Upper lobe of left lung (tissue), 6 donors: ENCODE data around the gene NEK10. TPM values are rescaled to one million over a fixed set of nuclear protein-coding genes. Genes with fewer than 3 reads are reported as not detected.

Source experiments
- ATAC-seq, 2 donors: fragments of 200-7000 bp; cut with Tn5 transposase; one replicate each; pipeline ENCODE4 v1.9.1; 2022; ENCODE audit warnings: mild to moderate bottlenecking in 2 of 2, moderate library complexity in 2 of 2; ENCODE audit not compliant: low FRiP score in 2 of 2
- DNase-seq, 2 donors: peaks; one replicate each; pipeline ENCODE4 v3.0.0-alpha.2; 2019 to 2020
- H3K27ac ChIP-seq, 4 donors: fragments of 200-600 bp; sonication (generic); one replicate each; pipeline ENCODE4 v1.5.1; 2016 to 2019
- H3K27me3 ChIP-seq, 4 donors: fragments of 200-600 bp; sonication (generic); one replicate each; pipeline ENCODE4 v1.5.1; 2017 to 2019
- H3K36me3 ChIP-seq, 4 donors: fragments of 200-600 bp; sonication (generic); one replicate each; pipeline ENCODE4 v1.5.1; 2016 to 2019
- H3K4me1 ChIP-seq, 4 donors: fragments of 200-600 bp; sonication (generic); one replicate each; pipeline ENCODE4 v1.5.1; 2018 to 2019
- H3K4me3 ChIP-seq, 4 donors: fragments of 200-600 bp; sonication (generic); one replicate each; pipeline ENCODE4 v1.5.1; 2017 to 2019; ENCODE audit warnings: mild to moderate bottlenecking in 2 of 4, moderate library complexity in 1 of 4
- H3K9me3 ChIP-seq, 4 donors: fragments of 200-600 bp; sonication (generic); one replicate each; pipeline ENCODE4 v1.5.1; 2018 to 2019
- EP300 ChIP-seq, 4 donors: sonication (generic); formaldehyde crosslinking; IDR thresholded peaks; one replicate each; pipeline ENCODE4 v1.5.1; 2017; ENCODE audit warnings: antibody characterized with exemption in 4 of 4, control low read depth in 2 of 4
- POLR2A ChIP-seq, 4 donors: fragments of 450-650 bp; IDR thresholded peaks; one replicate each; pipeline ENCODE4 v1.5.1; 2016 to 2017; ENCODE audit warnings: antibody characterized with exemption in 4 of 4, mild to moderate bottlenecking in 2 of 4
- POLR2AphosphoS5 ChIP-seq, 2 donors: sonication (generic); formaldehyde crosslinking; IDR thresholded peaks; one replicate each; pipeline ENCODE4 v1.5.1; 2017; ENCODE audit warnings: antibody characterized with exemption in 2 of 2
- WGBS, 2 donors: methylation state at CpG; one replicate each; pipeline ENCODE4 v1.1.5; 2017 to 2018; 5-methylcytosine and 5-hydroxymethylcytosine counted together
- total RNA-seq, 6 donors: library from RNA; depleted of rRNA in 4 of 6; stranded (reverse); fragments of >200 nt in 4 of 6; gene quantifications; one replicate each; pipeline versions ENCODE4 v1.1.0 to v1.2.1, GENCODE V29; 2016 to 2021
- TF ChIP-seq, protein P1 (sequence below), 6 experiments: fragments of 450-650 bp in 4 of 6; fragments of 200-600 bp in 2 of 6; sonication (generic) in 2 of 6; IDR thresholded peaks; one replicate each; pipeline ENCODE4 v1.5.1; 2016 to 2019; ENCODE audit warnings: antibody characterized with exemption in 6 of 6
- donor health status: DM: no; HTN: no; CAD: no; lungs with moderate emphysema.
- donor health status: DM: no; HTN: yes; CAD: no; lungs with severe emphysema.

The NEK10 gene
- total RNA-seq, 6 donors from 2014 or later = 0.29 to 85.3 (median 12.1) TPM

DNA sequence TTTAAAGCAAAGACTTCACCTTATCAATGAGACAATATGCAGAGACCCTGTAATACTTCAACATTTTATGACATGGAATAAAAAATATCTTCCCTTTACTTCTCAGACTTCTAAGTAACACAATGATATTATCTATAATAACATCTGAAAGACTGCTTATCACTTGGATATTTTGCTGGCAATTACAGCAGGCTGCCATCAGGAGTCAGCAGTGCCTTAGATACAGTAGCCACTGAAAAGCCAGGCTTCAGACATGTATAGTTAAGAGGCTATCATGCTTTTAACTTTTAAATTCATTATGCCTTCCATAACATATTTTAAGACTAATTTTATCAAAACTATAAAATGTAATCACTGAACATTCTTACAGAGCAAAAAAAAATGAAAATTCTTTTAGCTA lies 227.5 kb downstream of the NEK10 start:
- Histone ChIP-seq H3K36me3 (no peaks in the 10 kb centered on the region), H3K4me3 (no peak overlapping the region), H3K27ac (no peak overlapping the region), H3K27me3 (no peaks in the 10 kb centered on the region), H3K9me3 (peaks cover 0 to 7% (median 2%) of the 10 kb centered on the region in 4 donors), H3K4me1 (no peaks in the 10 kb centered on the region)
- TF ChIP-seq POLR2AphosphoS5 (IDR thresholded peaks at IDR 0.05) = no peak
- TF ChIP-seq EP300 (IDR thresholded peaks at IDR 0.05) = no peak
- TF ChIP-seq, protein P1, sequence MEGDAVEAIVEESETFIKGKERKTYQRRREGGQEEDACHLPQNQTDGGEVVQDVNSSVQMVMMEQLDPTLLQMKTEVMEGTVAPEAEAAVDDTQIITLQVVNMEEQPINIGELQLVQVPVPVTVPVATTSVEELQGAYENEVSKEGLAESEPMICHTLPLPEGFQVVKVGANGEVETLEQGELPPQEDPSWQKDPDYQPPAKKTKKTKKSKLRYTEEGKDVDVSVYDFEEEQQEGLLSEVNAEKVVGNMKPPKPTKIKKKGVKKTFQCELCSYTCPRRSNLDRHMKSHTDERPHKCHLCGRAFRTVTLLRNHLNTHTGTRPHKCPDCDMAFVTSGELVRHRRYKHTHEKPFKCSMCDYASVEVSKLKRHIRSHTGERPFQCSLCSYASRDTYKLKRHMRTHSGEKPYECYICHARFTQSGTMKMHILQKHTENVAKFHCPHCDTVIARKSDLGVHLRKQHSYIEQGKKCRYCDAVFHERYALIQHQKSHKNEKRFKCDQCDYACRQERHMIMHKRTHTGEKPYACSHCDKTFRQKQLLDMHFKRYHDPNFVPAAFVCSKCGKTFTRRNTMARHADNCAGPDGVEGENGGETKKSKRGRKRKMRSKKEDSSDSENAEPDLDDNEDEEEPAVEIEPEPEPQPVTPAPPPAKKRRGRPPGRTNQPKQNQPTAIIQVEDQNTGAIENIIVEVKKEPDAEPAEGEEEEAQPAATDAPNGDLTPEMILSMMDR (IDR thresholded peaks at IDR 0.05) = no peak
- TF ChIP-seq POLR2A (IDR thresholded peaks at IDR 0.05) = no peak
- ATAC-seq (no peak), DNase-seq (no peak)

DNA sequence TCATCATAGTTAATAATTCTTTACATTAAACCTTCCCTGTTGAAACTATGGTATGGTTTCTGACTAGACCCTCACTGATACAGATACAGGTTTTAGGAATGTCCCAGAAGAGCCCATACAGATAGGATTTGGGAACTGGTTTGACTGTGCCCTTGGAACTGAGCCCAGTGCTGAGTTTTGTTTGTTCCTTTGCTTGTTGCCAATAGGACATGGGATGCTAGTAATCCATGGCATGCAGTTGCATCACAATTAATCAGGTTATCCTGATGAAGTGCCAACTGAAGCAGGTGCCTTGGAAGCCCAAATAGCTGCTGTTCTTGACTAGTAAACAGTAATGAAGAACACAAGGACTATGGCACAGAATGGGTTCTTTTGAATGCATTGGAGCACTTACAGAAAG lies 230.6 kb downstream of the NEK10 start:
- ATAC-seq (no peak), DNase-seq (no peak)
- no peaks in the 10 kb centered on the region for H3K36me3 ChIP-seq
- no peaks in the 10 kb centered on the region for H3K27me3 ChIP-seq
- TF ChIP-seq POLR2A (IDR thresholded peaks at IDR 0.05) = no peak
- TF ChIP-seq, protein P1 (IDR thresholded peaks at IDR 0.05) = no peak
- no peak for TF ChIP-seq EP300 (IDR thresholded peaks at IDR 0.05)
- TF ChIP-seq POLR2AphosphoS5 (IDR thresholded peaks at IDR 0.05) = no peak
- no peak overlapping the region for H3K27ac ChIP-seq
- no peak overlapping the region for H3K4me3 ChIP-seq
- H3K4me1 ChIP-seq = no peaks in the 10 kb centered on the region
- peaks cover 0 to 7% (median 2%) of the 10 kb centered on the region in 4 donors for H3K9me3 ChIP-seq

DNA sequence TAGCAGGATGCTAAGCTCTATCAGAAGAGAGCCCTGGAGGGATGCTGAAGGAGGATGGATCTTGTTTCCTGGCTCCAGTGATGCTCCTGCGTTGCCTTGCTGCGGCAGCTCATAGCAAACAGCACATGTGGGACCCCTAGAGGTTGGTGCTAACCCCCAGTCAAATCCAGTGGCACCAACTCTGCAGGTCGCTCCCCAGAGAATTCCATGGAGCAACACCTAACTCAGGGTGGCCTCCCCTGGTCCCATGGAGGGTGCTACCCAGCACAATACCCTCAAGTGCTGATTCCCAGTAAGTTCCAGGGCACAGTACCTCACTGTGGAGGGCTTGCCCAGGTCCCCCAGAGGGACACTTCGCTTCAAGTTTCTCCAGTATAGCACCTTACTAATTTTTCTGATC lies 231.2 kb downstream of the NEK10 start:
- H3K9me3 ChIP-seq = peaks cover 0 to 7% (median 2%) of the 10 kb centered on the region in 4 donors
- H3K27ac ChIP-seq = no peak overlapping the region
- 86 to 98% methylated on average over 3 to 4 of the region's 4 CpGs for WGBS, 2 donors
- DNase-seq (no peak), ATAC-seq (peak in 1 of 2 donors; percentile 32)
- no peak overlapping the region for H3K4me3 ChIP-seq
- TF ChIP-seq EP300 (IDR thresholded peaks at IDR 0.05) (no peak), POLR2A (IDR thresholded peaks at IDR 0.05) (no peak), POLR2AphosphoS5 (IDR thresholded peaks at IDR 0.05) (no peak)
- TF ChIP-seq, protein P1 (IDR thresholded peaks at IDR 0.05) = no peak
- no peaks in the 10 kb centered on the region for H3K36me3 ChIP-seq
- no peaks in the 10 kb centered on the region for H3K4me1 ChIP-seq
- no peaks in the 10 kb centered on the region for H3K27me3 ChIP-seq

DNA sequence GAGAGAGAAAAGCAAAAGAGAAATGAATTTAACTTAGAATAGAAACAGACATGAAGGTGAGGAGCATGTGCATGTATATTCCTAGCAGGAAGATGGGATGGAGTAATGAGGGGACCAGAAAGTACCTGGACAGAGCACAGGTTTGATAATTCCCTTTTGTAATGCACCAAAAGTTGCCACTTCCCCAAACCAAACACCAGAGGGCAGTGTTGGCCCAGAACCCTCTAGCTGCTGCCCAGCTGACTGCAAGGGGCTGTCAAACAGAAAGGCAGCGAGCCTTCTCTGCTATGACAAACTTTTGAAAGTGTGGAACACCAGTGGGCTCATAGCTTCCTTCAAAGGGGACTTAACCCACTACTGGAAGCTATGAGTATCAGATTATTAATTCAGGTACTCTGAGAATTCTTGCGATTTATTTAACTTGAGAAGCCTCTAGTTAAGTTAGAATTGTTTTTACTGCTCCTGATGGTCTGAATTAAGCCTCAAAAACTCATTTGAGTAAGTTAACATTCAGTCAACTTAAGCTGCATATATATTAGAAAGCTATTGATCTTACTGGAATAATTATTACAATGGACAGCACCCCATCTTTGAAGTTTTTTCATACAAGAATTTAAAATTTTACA lies 234.9 kb downstream of the NEK10 start:
- Histone ChIP-seq H3K9me3 (no peaks in the 10 kb centered on the region), H3K36me3 (no peaks in the 10 kb centered on the region), H3K4me1 (no peaks in the 10 kb centered on the region), H3K27me3 (no peaks in the 10 kb centered on the region), H3K27ac (no peak overlapping the region), H3K4me3 (no peak overlapping the region)
- 43 to 48% methylated on average over 2 of the region's 2 CpGs for WGBS, 2 donors
- peak; percentile 70 to 89 for ATAC-seq
- DNase-seq = peak in 1 of 2 donors; percentile 51
- TF ChIP-seq, protein P1 (IDR thresholded peaks at IDR 0.05) = peak; percentile 64 to 80 (median 70)
- TF ChIP-seq POLR2A (IDR thresholded peaks at IDR 0.05) = no peak

DNA sequence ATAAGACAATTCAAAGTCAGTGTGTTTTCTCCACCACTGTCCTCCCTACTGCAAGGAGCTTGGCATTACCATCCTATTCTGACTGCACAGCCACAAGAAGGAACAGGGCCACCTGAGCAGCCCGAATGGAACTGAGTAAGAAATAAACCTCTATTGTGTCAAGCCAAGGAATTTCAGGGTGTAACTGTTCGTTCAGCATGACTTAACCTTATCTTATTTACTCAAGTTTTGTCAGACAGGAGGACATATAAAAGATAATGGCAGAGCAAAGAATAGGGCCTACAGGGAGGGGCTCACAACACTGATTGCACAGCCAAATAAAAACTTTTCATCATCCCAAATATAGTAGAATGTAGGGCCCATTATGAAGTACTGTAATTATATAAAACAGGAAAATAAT lies 236.1 kb downstream of the NEK10 start:
- H3K27ac ChIP-seq = no peak overlapping the region
- H3K4me1 ChIP-seq = no peaks in the 10 kb centered on the region
- DNase-seq = no peak
- WGBS, 2 donors = 32 to 42% methylated on average over 2 of the region's 2 CpGs
- TF ChIP-seq, protein P1 (IDR thresholded peaks at IDR 0.05) = no peak
- TF ChIP-seq POLR2AphosphoS5 (IDR thresholded peaks at IDR 0.05) (no peak), POLR2A (IDR thresholded peaks at IDR 0.05) (no peak), EP300 (IDR thresholded peaks at IDR 0.05) (no peak)
- H3K4me3 ChIP-seq = no peak overlapping the region
- no peaks in the 10 kb centered on the region for H3K9me3 ChIP-seq
- no peaks in the 10 kb centered on the region for H3K36me3 ChIP-seq
- no peaks in the 10 kb centered on the region for H3K27me3 ChIP-seq
- no peak for ATAC-seq
